ENCODE results near the gene SLC22A13.

DNA sequence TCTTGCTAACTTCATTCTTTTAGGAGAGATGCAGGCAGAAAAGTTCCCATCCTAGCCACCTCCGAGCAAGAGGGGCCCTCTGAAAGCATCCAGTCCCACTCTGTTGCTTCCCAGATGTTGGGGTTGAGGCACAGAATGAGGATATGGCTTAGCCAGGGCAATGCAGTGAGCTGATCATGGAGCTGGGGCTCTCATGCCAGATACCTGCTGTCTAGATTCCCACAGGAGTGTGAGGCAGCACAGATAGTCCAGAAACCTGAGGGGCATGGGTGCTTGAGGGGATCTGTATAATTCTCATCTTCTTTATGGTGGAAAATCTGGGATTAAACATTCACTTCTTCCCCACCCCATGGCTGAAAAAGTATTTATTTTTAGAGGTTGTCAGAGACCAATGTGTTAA is 1.2 kb downstream of the SLC22A13 start:
- TF ChIP-seq POLR2A (IDR thresholded peaks at IDR 0.05) (no peak), CTCF (IDR thresholded peaks at IDR 0.05) (no peak)
